Mesothelial cell of epicardium (in vitro differentiated cells): Measurements from ENCODE around the gene HNF1B. TPM values are rescaled to one million over a fixed set of nuclear protein-coding genes. Genes with fewer than 3 reads are reported as not detected.

ENCODE experiments used
- DNase-seq, 2 experiments: peaks; one replicate each; pipeline ENCODE4 v3.0.0; 2021; ENCODE audit warnings: low spot score in 2 of 2; ENCODE audit not compliant: unreplicated experiment in 2 of 2
- H3K27ac Mint-ChIP-seq: 2 replicates; pipeline ENCODE4 v1.8.0; 2021; ENCODE audit warnings: mixed read lengths
- H3K27me3 Mint-ChIP-seq: 2 replicates; pipeline ENCODE4 v1.8.0; 2021; ENCODE audit warnings: low read depth, mixed read lengths
- H3K36me3 Mint-ChIP-seq: 2 replicates; pipeline ENCODE4 v1.8.0; 2021; ENCODE audit warnings: mixed read lengths
- H3K4me1 Mint-ChIP-seq: 2 replicates; pipeline ENCODE4 v1.8.0; 2021; ENCODE audit warnings: mixed read lengths
- H3K4me3 Mint-ChIP-seq: 2 replicates; pipeline ENCODE4 v1.8.0; 2021; ENCODE audit warnings: mild to moderate bottlenecking, moderate library complexity, mixed read lengths
- H3K9me3 Mint-ChIP-seq: 2 replicates; pipeline ENCODE4 v1.8.0; 2021; ENCODE audit warnings: mixed read lengths
- total RNA-seq: library from RNA; stranded (reverse); gene quantifications from 3 replicates; pipeline ENCODE4 v1.2.1, GENCODE V29; 2021
- TF ChIP-seq, protein P1 (sequence below): fragments of 200-600 bp; sonication (generic); IDR thresholded peaks from one replicate; pipeline ENCODE4 v1.5.0; 2021; ENCODE audit warnings: antibody characterized with exemption; ENCODE audit not compliant: unreplicated experiment

The HNF1B gene
- total RNA-seq, 1 donor from 2014 or later: 0.29 TPM

DNA sequence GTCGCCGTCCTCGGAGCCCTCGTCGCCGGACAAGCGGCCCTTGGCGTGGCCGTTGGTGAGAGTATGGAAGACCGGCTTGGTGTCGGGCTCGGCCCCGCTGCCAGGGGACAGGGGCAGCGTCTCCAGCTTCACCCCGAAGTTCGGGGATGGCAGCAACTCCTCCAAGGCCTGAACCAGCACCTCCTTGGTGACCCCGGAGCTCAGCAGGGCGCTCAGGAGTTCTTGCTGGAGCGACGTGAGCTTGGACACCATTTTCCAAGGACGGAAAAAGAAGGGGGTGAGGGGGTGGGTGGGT lies 279 bp downstream of the HNF1B start:
- TF ChIP-seq, protein P1, sequence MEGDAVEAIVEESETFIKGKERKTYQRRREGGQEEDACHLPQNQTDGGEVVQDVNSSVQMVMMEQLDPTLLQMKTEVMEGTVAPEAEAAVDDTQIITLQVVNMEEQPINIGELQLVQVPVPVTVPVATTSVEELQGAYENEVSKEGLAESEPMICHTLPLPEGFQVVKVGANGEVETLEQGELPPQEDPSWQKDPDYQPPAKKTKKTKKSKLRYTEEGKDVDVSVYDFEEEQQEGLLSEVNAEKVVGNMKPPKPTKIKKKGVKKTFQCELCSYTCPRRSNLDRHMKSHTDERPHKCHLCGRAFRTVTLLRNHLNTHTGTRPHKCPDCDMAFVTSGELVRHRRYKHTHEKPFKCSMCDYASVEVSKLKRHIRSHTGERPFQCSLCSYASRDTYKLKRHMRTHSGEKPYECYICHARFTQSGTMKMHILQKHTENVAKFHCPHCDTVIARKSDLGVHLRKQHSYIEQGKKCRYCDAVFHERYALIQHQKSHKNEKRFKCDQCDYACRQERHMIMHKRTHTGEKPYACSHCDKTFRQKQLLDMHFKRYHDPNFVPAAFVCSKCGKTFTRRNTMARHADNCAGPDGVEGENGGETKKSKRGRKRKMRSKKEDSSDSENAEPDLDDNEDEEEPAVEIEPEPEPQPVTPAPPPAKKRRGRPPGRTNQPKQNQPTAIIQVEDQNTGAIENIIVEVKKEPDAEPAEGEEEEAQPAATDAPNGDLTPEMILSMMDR: no peak
- peaks cover 17% of the 10 kb centered on the region for H3K4me1 Mint-ChIP-seq
- peaks cover 94% of the 10 kb centered on the region for H3K27me3 Mint-ChIP-seq
- H3K9me3 Mint-ChIP-seq: no peaks in the 10 kb centered on the region
- H3K4me3 Mint-ChIP-seq: peak overlapping the region; percentile 42
- no peak overlapping the region for H3K27ac Mint-ChIP-seq
- DNase-seq: no peak
- no peaks in the 10 kb centered on the region for H3K36me3 Mint-ChIP-seq

DNA sequence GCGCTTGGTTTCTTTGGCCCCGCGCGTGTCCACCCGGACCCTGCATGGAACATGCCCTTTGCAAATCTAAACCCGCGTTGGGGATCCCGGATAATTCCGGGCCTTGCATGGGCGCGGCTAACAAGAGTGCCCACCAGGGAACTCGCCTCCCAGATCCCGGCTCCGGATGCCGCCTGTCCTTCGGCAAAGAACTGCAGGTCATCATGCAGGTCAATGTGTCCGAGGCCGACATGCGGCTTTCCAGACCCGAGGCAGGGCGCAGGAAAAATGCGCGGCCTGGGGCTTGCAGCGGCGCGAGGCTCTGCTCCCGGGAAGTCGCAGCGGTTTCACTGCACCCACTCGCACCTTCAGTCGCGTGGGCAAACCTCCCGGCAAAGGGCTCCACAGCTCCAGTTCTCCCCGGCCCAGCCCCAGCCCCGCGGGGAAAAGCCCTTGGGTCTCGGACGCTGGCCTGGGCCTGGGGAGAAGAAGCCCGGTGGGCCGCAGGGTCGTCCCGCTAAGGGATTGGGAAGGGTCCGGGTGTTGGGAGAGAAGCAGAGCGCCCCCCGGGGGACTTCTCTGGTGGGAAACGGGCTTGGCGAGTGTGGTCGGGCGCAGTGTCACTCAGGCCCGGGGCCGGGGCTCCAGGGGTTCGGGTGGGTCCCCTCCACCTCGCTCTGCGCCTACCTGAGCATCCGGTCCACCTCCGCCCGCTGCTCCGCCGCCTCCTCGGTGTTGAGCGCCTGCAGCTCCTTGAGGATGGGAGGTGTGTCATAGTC lies 805 bp downstream of the HNF1B start:
- TF ChIP-seq, protein P1: no peak
- Mint-ChIP-seq H3K4me1 (peaks cover 17% of the 10 kb centered on the region), H3K27me3 (peaks cover 97% of the 10 kb centered on the region), H3K4me3 (peak overlapping the region; percentile 55), H3K36me3 (no peaks in the 10 kb centered on the region), H3K27ac (no peak overlapping the region), H3K9me3 (no peaks in the 10 kb centered on the region)
- no peak for DNase-seq

DNA sequence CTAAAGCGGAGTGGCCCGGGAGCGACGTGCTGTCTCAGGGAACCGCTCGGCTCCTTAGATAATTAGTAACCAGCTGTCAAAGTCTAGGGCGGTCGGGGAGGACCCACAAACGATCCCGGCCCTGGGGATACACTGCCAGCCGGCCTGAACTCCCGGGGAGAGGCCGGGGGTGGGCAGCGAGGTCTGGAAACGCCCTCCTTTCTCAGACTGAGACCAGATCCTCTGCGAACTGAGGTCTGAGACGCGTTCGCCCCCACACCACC lies 1.3 kb downstream of the HNF1B start:
- H3K36me3 Mint-ChIP-seq: no peaks in the 10 kb centered on the region
- peaks cover 17% of the 10 kb centered on the region for H3K4me1 Mint-ChIP-seq
- TF ChIP-seq, protein P1: no peak
- no peaks in the 10 kb centered on the region for H3K9me3 Mint-ChIP-seq
- no peak for DNase-seq
- H3K4me3 Mint-ChIP-seq: peak overlapping the region; percentile 55
- H3K27ac Mint-ChIP-seq: no peak overlapping the region
- peaks cover 97% of the 10 kb centered on the region for H3K27me3 Mint-ChIP-seq

DNA sequence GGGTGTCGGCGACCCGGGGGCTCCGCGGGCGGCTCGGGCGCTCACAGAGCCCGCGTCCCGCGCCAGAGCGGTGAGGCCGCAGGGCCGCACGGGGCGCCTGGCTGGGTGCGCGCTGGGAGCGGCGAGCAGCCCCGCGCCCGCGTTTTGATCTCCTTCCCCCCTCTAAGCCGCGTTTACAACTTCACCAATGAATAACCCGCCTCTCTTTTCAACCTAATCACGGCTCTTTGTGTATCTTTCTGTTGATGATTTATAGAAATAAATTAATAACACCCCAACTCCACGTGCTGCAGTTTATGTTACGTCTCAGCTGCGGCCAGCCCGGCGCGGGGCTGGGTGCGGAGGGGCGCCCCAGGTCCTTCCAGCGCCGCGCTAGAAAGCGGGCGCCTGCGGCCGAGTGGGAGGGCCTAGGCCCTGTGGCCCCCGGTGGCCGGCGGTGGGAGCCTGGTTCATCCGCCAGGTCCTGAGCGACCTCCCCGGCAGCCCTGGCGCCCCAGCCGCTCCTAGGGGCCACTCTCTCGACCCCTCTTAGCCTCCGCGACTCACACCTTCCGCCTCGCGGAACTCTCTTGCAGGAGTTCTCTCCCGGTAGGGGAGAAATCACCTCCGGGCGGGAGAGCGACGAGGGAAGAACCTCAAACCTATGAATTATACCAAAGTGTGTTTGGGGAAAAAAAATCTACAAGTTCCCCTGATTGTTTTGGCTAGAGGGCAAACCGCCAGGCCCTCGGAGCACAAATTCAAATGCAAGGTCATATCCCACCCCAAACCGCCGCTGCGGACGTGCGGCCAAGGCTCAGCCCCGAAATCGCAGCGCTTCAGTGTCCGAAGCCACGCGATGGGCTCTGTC lies 1.9 kb downstream of the HNF1B start:
- TF ChIP-seq, protein P1: no peak
- peak overlapping the region; percentile 55 for H3K4me3 Mint-ChIP-seq
- no peaks in the 10 kb centered on the region for H3K36me3 Mint-ChIP-seq
- H3K9me3 Mint-ChIP-seq: no peaks in the 10 kb centered on the region
- H3K27me3 Mint-ChIP-seq: peaks cover 97% of the 10 kb centered on the region
- DNase-seq: no peak
- H3K4me1 Mint-ChIP-seq: peaks cover 17% of the 10 kb centered on the region
- no peak overlapping the region for H3K27ac Mint-ChIP-seq

DNA sequence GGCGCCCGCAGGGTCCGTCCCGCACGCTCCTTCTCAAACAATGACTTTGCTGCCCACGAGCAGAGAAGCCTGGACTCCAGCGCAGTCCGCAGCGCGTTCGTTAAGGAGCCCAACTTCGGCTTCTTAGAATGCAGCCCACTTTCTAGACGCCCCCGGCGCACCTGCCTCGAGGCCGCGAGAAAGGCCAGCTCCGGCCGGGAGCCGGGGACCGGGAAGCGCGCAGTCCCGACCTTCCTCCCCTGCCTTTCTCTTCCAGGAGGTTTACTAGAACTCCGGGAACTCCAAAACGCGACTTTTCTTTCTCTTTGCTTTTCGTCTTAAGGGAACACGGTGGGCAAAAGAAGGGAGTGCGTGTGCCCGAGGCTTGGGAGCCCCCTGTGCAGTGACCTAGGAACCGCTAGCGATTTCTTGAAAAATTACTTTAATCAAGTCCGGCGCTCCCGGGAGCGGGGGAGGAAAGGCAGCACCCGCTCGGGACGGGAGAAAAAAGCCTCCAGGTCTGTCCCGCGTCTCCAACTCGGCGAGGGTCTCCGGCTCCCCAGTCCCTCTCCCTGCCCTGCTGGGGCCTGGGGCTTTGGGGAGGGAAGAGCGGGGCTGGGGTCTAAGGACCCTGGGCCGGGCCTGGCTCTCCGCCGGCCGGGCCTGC lies 2.6 kb downstream of the HNF1B start:
- TF ChIP-seq, protein P1: no peak
- Mint-ChIP-seq H3K36me3 (no peaks in the 10 kb centered on the region), H3K27ac (no peak overlapping the region), H3K4me3 (peak overlapping the region; percentile 55), H3K27me3 (peaks cover 96% of the 10 kb centered on the region), H3K4me1 (peaks cover 17% of the 10 kb centered on the region), H3K9me3 (no peaks in the 10 kb centered on the region)
- DNase-seq: peak in 1 of 2 experiments; percentile 50
